Fibroblast of skin of back (primary cell): Measurements from ENCODE around the gene UQCRHL. TPM values are rescaled to one million over a fixed set of nuclear protein-coding genes. Genes with fewer than 3 reads are reported as not detected.
A peak's percentile ranks its signal among the peaks of the same experiment; 100 is the strongest.
"Not testable (repeated sequence)": the region's sequence is repeated elsewhere in the genome, so short reads cannot be mapped to it uniquely, and the experiment has no call there.

Source experiments
- DNase-seq: peaks from one replicate; pipeline ENCODE4 v3.0.0-alpha.2; 2013
- polyA plus RNA-seq, 2 experiments: library from polyadenylated mRNA; unstranded; fragments of 120-200 nt; gene quantifications; one replicate each; pipeline ENCODE4 v1.2.1, GENCODE V29; 2013; ENCODE audit not compliant: insufficient read length in 2 of 2

Gene UQCRHL
- polyA plus RNA-seq (2013, experiment 1 of 2; ENCODE audit: insufficient read length) = 0.42 TPM
- 0.38 TPM for polyA plus RNA-seq (2013, experiment 2 of 2; ENCODE audit: insufficient read length)

GRCh38 chr1:15807549-15807948 is at the start of gene UQCRHL:
TSS of gene UQCRHL (minus strand) at chr1:15807649. CDS start at chr1:15807649, 0 bp downstream.
- not testable (repeated sequence) for DNase-seq

- DNase-seq = no peak
These were observed 49.4 kb upstream of the UQCRHL start for GRCh38 chr1:15856888-15857287.

- no peak for DNase-seq
These were observed 45.4 kb upstream of the UQCRHL start for GRCh38 chr1:15852828-15853302.

DNA sequence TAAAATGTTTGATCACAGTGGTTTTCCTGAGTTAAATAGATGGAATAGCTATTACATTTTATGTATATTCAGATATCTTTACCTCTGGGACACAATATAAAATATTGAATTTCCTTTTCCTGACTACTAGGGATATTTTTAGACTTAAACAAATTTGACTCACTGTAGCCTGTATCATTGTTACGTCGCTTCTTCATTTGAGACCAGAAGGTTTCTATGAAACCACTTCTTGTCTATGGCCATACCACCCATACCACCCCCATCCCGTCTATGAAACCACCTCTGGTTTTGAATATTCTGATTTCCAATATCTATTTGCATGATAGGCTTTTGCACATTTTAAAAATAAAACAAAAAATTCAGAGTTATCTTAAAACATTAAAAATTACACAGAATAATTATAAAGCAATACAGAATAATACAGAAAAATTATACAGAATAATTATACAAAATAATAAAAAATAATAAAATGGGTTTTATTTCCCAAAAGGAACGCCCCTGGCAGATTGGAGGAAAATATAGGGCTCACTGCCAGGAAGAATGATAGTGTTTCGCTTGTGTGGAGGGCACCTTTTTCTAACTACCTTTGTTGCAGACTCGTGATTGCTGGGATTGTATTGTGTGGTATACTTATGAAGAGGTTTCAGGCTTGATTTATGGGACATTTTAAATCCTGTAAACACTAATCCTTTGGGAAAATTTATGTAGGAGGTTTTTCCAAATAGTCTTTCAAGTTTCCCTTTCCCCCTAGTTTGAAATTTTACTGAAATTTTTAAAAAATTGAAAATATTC is 44.8 kb upstream of the UQCRHL start:
- DNase-seq = peak; percentile 50

DNA sequence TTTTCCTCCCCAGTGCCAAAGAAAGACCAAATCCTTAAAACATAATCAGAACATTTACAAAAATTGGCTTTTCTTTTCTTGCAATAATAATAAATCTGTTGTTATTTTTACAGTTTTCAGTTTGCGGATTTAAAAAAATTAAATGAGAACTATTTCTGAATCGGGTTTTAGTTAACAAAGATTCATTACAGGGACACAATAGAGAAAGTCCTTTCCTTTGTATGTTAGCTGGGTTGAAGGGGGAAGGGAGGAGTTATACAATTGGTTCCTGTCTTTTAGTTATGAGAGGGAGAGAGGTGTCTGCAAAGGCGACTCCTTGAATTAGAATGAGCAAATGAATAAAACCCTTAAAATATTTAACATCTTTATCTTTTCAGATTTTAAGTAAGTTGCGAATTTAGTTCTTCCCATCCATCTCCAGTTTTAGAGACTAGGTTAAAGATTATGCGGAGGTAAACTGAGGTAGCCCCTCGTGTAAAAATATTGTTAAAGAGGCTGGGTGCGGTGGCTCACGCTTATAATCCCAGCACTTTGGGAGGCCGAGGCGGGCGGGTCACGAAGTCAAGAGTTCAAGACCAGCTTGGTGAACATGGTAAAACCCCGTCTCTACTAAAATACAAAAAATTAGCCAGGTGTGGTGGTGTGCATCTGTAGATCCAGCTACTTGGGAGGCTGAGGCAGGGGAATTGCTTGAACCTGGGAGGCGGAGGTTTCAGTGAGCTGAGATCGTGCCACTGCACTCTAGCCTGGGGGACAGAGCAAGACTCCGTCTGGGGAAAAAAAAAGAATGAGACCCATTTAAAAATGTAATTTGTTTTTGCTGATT is 44.0 kb upstream of the UQCRHL start:
- no peak for DNase-seq

DNA sequence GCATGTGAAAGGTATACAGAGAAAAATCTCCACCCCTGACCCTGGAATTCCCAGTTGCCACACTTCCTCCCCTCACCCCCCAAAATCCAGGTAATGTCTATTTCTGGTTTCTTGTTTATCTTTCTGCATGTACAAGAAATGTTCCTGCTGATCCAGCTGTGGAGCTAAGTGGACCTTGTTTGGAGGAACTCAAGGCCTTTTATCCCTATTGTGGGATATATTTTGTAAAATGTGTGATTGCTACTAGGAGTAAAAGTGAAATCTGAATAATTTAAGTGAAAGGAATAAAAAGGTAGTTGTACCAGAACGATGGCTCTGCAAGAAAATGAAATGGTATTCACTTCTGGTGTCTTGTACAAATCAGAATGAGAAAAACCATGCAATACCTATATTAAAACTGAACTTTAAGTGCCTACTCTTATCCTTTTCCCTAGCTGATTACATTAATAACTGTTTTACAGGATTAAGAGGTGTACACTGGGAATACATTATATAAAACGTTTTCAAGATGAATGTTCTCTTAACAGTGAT is 43.1 kb upstream of the UQCRHL start:
- no peak for DNase-seq

DNA sequence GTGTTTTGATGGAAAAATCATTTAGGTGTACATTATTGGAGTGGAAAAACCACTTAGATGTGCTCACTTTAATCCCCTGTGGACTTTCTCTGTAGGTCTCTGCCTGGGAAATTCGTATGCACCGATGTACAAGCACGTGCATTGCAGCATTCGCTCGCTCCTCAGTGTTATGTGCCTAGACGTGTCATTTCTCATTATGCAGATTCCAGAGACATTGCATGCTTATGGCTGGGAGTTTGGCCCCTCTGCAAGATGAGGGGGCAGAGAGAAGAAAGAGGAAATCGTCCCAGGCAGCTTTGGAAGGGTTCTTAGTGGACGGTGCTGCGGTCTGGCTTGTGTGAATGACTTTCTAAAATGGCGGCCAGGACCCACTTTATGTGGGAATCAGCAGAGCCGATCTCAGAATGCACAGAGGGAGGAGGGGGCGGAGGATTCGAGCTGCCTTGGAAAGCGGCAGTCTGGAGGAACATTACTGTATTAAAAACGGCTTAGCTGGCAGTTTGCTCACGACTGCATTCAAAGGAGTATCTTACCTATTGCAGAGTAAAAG is 42.4 kb upstream of the UQCRHL start:
- DNase-seq = peak; percentile 74

GRCh38 chr1:15848929-15849774 is 41.7 kb upstream of the UQCRHL start:
- peak; percentile 84 for DNase-seq

- peak; percentile 38 for DNase-seq
These were observed 40.9 kb upstream of the UQCRHL start for GRCh38 chr1:15848143-15848928.

GRCh38 chr1:15847893-15848142 is 40.4 kb upstream of the UQCRHL start:
- DNase-seq = no peak

GRCh38 chr1:15847100-15847892 is 39.8 kb upstream of the UQCRHL start, which contains the start of gene SPEN:
TSS of gene SPEN (plus strand) at chr1:15847707. CDS start at chr1:15848068, 361 bp downstream.
- peak; percentile 98 for DNase-seq

DNA sequence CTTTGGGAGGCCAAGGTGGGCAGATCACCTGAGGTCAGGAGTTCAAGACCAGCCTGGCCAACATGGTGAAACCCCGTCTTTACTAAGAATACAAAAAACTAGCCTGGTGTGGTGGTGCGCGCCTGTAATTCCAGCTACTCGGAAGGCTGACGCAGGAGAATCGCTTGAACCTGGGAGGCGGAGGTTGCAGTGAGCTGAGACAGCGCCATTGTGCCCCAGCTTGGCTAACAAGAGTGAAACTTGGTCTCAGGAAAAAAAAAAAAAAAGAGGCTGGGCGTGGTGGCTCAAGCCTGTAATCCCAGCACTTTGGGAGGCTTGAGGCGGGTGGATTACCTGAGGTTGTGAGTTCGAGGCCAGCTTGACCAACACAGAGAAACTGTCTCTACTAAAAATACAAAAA is 38.6 kb upstream of the UQCRHL start:
- DNase-seq = not testable (repeated sequence)

DNA sequence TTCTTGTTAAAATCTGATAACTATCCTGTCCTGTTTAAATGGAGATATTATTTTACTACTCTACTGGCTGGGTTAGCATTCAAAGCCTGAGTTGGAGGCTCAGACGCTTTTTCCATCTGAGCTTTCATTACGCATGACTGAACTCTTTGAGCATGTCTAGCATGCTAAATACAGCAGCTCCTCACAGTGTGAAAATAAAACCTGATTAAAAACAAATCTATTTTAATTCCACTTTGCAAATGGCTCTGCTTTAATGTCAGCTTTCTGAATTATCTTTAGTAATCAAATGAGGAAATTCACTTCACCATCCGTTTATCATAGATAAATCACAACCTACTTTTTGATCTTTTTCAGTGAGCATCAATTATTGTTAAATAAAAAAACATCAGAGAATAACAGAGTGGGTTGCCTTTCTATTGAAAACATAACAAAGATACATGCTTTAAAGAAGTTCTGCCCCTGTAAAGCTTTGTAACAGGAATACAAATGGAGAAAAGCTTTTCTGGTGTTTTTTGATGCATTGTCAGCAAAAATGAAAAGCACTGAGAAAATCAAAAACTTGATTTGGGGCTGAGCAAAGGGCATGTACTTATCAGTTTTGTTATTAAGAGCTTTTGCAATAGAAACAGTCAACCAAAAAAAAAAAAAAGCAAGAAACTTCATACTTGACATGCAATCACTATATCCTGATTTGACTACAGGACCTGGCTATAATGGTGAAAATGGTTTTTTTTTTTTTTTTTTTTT is 36.5 kb upstream of the UQCRHL start:
- DNase-seq = no peak

DNA sequence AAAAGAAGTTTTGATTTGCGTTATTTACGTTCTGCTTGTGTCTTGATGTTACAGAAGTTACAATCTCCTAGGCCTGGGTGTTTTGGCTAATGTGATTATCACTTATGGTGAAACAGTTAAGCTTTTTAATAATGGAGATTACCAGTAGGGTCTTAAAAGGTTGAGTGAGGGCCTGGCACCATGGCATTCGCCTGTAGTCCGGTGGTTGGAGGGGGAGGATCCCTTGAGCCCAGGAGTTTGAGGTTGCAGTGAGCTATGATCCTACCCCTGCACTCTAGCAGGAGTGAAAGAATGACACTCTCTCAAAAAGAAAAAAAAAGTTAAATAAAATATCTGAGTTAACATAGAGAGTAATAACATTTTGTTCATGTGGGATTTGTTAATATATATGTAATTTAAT is 31.3 kb upstream of the UQCRHL start:
- no peak for DNase-seq

- no peak for DNase-seq
These were observed 30.5 kb upstream of the UQCRHL start for GRCh38 chr1:15837931-15838330.

DNA sequence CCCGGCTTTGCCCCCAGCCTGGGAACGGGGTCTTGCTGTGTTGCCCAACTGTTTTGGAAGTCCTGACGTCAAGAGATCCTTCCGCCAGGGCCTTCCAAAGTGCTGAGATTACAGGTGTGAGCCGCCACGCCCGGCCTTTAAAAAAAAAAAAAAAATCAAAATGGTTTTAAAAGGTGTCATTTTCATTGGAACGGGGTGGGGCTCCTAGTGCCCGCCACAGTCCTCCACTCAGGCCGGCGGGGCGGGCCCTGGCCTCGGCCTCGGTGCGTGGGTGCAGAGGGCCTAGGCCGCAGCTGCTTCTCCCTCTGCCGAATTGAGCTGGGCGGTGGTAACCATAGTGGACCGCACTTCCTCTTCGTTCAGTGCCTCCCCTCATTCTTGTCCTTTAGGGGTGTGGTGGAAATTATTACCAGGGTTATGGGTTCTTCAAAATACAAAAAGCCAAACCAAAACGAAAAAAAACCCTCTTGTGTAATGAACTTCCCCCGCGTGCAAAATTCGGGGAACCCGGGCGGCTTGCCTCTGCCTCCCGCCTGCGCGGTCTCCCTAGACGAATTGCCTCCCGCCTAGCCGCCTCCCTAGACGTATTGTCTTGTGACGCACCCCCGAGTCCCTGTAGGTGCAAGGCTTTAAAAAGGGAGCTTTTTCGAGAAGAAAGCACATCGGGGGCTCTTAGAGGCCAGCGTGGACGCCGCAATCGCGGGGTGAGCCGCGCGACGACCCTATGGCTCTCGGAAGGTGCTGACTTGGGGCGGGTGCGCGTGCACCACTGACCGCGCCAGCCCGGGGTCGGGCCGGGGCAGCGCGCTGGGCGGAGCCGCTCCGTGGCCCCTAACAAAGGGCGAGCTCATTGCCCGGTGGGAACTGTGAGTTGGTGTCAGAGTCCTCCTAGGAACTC is 29.6 kb upstream of the UQCRHL start:
- no peak for DNase-seq

DNA sequence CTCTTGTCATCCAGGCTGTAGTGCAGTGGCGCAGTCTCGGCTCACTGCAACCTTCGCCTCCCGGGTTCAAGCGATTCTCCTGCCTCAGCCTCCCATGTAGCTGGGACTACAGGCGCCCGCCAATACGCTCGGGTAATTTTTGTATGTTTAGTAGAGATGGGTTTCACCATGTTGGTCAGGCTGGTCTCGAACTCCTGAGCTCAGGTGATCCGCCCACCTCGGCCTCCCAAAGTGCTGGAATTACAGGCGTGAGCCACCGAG is 29.0 kb upstream of the UQCRHL start:
- DNase-seq = not testable (repeated sequence)

- DNase-seq = peak; percentile 99
These were observed 28.5 kb upstream of the UQCRHL start for GRCh38 chr1:15835741-15836510.
